Lung (tissue), 12 donors: ENCODE results near the gene SDF4. TPM values are rescaled to one million over a fixed set of nuclear protein-coding genes. Genes with fewer than 3 reads are reported as not detected.

Experiments
- ATAC-seq: fragments of 200-7000 bp; cut with Tn5 transposase; one replicate; pipeline ENCODE4 v1.9.1; 2020; ENCODE audit warnings: moderate number of reproducible peaks; ENCODE audit not compliant: insufficient read depth, low FRiP score
- DNase-seq, 3 donors: peaks; one replicate each; pipeline ENCODE4 v3.0.0-alpha.2; 2013 to 2017
- H3K27ac ChIP-seq, 2 donors: one replicate each; pipeline ENCODE4 v1.5.1; 2013; ENCODE audit warnings: mild to moderate bottlenecking in 2 of 2, moderate library complexity in 2 of 2, control low read depth in 1 of 2, inconsistent platforms in 1 of 2, low read depth in 1 of 2, low read length in 1 of 2
- H3K27me3 ChIP-seq, 3 donors: one replicate each; pipeline ENCODE4 v1.5.1; 2013; ENCODE audit warnings: low read length in 2 of 3; ENCODE audit not compliant: control insufficient read depth in 3 of 3, insufficient read depth in 3 of 3
- H3K36me3 ChIP-seq, 4 donors: one replicate each; pipeline ENCODE4 v1.5.1; 2013; ENCODE audit warnings: low read length in 4 of 4, mild to moderate bottlenecking in 1 of 4, moderate library complexity in 1 of 4; ENCODE audit not compliant: control insufficient read depth in 4 of 4, insufficient read depth in 4 of 4
- H3K4me1 ChIP-seq, 5 donors: one replicate each; pipeline ENCODE4 v1.5.1; 2013; ENCODE audit warnings: low read length in 5 of 5, mild to moderate bottlenecking in 2 of 5, moderate library complexity in 1 of 5; ENCODE audit not compliant: control insufficient read depth in 5 of 5, insufficient read depth in 5 of 5
- H3K4me3 ChIP-seq: one replicate; pipeline ENCODE4 v1.5.1; 2013; ENCODE audit warnings: mild to moderate bottlenecking, control low read depth, moderate library complexity
- H3K9ac ChIP-seq, 2 donors: one replicate each; pipeline ENCODE4 v1.5.1; 2013; ENCODE audit warnings: low read length in 2 of 2, control low read depth in 1 of 2; ENCODE audit not compliant: insufficient read depth in 1 of 2
- H3K9me3 ChIP-seq, 4 donors: one replicate each; pipeline ENCODE4 v1.5.1; 2013; ENCODE audit warnings: low read length in 3 of 4, mild to moderate bottlenecking in 1 of 4, moderate library complexity in 1 of 4; ENCODE audit not compliant: control insufficient read depth in 4 of 4, insufficient read depth in 3 of 4
- WGBS, 2 donors: extraction: QIAGEN DNeasy Blood & Tissue Kit; methylation state at CpG; one replicate each; pipeline ENCODE4 v1.1.7; 2013; 5-methylcytosine and 5-hydroxymethylcytosine counted together
- polyA plus RNA-seq, 2 donors: library from polyadenylated mRNA; stranded (reverse); fragments of 200-250 nt; gene quantifications; one replicate each; pipeline ENCODE4 v1.2.1, GENCODE V29; 2013
- total RNA-seq, 2 donors: library from RNA; depleted of rRNA in 1 of 2; stranded (reverse); fragments of >200 nt in 1 of 2; gene quantifications; one replicate each; pipeline ENCODE4 v1.2.1, GENCODE V29; 2014 to 2021
- TF ChIP-seq, protein P1 (sequence below): IDR thresholded peaks from 2 replicates; pipeline ENCODE4 v1.5.1; 2012; ENCODE audit warnings: mild to moderate bottlenecking; ENCODE audit errors: control extremely low read depth, extremely low read depth
- donor health status: control.
- donor health status: control.
- donor health status: Bipolar disorder and iron deficiency.
- donor health status: healthy.
- donor health status: DM: yes; HTN: yes; CAD: no.

SDF4 gene
- total and polyA plus RNA-seq, 4 donors = 65.7 to 189 (median 143) TPM

DNA sequence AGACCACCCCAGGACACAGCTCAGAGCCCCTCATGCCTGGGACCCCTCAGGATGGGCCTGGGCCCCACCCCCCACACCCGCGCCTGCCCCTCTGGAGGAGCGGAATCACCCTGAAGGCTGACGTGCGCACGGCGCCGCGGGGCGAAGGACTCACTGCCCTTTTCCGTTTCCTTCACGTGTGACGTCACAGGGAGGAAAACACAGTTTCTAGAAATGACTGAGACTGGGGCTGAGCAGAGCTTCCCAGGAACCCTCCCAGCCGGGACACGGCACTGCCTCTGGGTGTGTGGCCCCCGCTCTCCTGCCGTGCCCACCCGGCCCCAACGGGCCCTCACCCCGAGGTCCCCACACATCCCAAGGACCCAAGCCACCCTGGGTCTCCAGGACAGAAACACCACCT is 12.5 kb downstream of the SDF4 start:
- 93 to 98% methylated on average over 20 of the region's 20 CpGs for WGBS, 2 donors
- peaks cover 11 to 78% (median 22%) of the 10 kb centered on the region in 4 donors for H3K36me3 ChIP-seq
- TF ChIP-seq, protein P1, sequence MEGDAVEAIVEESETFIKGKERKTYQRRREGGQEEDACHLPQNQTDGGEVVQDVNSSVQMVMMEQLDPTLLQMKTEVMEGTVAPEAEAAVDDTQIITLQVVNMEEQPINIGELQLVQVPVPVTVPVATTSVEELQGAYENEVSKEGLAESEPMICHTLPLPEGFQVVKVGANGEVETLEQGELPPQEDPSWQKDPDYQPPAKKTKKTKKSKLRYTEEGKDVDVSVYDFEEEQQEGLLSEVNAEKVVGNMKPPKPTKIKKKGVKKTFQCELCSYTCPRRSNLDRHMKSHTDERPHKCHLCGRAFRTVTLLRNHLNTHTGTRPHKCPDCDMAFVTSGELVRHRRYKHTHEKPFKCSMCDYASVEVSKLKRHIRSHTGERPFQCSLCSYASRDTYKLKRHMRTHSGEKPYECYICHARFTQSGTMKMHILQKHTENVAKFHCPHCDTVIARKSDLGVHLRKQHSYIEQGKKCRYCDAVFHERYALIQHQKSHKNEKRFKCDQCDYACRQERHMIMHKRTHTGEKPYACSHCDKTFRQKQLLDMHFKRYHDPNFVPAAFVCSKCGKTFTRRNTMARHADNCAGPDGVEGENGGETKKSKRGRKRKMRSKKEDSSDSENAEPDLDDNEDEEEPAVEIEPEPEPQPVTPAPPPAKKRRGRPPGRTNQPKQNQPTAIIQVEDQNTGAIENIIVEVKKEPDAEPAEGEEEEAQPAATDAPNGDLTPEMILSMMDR = no peak
- ATAC-seq (no peak), DNase-seq (no peak)
- peaks cover 0 to 2% (median 0%) of the 10 kb centered on the region in 4 donors for H3K9me3 ChIP-seq
- H3K9ac ChIP-seq = no peak overlapping the region
- H3K27ac ChIP-seq = no peak overlapping the region
- H3K4me3 ChIP-seq = no peak overlapping the region
- peaks cover 0 to 11% (median 0%) of the 10 kb centered on the region in 5 donors for H3K4me1 ChIP-seq
- no peaks in the 10 kb centered on the region for H3K27me3 ChIP-seq

DNA sequence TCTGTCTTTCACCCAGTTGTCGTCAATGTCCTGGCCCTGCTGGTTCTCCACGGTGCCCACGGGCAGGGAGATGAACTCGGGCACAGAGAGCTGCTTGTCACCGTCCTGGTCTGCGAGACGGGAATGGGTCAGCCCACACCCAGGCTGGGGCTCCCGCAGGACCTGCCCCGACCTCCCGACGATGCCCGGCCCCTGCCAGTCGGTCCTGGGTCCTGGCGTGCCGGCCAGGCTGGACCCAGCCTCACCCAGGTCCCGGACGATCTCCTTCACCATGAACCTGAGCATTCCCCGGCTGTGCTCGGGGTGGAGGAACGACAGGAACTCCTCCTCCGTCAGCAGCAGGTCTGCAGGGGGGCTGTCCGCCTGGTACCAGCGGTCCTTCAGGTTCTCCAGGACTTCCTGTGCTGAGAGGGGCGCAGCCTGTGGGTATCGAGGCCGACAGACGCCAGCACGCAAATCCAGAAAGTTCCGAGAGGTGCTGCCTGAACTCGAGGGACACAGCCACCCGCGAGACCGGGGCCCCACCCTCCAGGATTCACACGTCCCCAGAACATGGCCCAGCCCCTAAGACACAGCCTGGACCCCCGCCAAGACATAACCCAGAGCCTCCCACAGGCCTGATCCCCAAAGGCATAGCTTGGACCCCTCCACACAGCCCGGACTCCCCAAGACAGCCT is 13.1 kb downstream of the SDF4 start:
- H3K9ac ChIP-seq = no peak overlapping the region
- TF ChIP-seq, protein P1 = no peak
- WGBS, 2 donors = 93 to 95% methylated on average over 36 of the region's 36 CpGs
- H3K4me1 ChIP-seq = peaks cover 0 to 16% (median 0%) of the 10 kb centered on the region in 5 donors
- H3K9me3 ChIP-seq = peaks cover 0 to 2% (median 0%) of the 10 kb centered on the region in 4 donors
- H3K36me3 ChIP-seq = peaks cover 11 to 74% (median 22%) of the 10 kb centered on the region in 4 donors
- H3K4me3 ChIP-seq = no peak overlapping the region
- no peak overlapping the region for H3K27ac ChIP-seq
- H3K27me3 ChIP-seq = no peaks in the 10 kb centered on the region
- ATAC-seq (no peak), DNase-seq (no peak)

DNA sequence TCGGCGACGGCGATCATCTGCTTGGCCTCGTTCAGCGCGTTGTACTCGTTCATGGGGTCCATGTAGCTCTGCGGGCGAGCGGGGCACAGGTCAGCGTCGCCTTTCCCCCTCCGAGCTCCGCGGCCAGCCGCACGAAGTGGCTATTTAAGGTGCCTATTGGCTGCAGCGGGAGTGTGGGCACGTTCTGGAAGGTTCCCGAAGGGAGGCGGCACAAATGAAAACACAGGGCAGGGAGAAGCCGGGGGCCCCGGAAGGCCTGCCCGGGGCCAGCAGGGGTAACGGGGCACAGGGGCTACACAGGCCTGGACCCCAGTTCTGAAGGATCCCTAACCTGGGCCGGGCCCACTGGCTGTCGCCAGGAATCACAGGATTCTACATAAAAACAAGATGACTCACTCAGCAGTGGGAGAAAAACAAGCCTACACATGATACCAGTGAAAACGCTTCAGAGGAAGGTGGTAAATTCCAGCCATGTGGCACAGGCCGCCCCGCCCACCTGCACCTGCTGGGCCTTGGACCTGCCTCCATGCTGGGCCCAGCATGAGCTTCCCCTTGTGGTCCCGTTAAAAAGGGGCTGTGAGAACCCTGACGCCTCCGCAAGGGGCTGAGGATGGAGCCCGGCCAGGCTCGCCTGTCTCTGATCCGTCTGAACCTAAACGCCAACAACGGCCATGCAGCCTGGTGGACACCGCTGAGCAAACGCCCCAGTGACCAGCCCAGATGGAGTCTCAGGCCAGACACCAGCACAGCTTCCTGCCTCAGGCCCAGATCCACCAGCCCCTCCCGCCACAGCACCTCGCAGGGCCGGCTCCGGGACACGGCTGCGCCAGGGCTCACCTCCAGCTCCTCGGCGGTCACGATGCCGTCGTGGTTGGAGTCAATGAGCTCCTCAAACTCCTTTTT is 13.9 kb downstream of the SDF4 start:
- H3K27ac ChIP-seq = no peak overlapping the region
- peaks cover 0 to 19% (median 0%) of the 10 kb centered on the region in 5 donors for H3K4me1 ChIP-seq
- peaks cover 0 to 2% (median 0%) of the 10 kb centered on the region in 4 donors for H3K9me3 ChIP-seq
- H3K4me3 ChIP-seq = no peak overlapping the region
- H3K9ac ChIP-seq = no peak overlapping the region
- DNase-seq (no peak), ATAC-seq (no peak)
- TF ChIP-seq, protein P1 = no peak
- peaks cover 8 to 67% (median 20%) of the 10 kb centered on the region in 4 donors for H3K36me3 ChIP-seq
- H3K27me3 ChIP-seq = no peaks in the 10 kb centered on the region
- WGBS, 2 donors = 94 to 95% methylated on average over 52 of the region's 52 CpGs
